A549 treated with ZK216348 at 1 μM for 4 hours (cell line): Measurements from ENCODE around the gene TMEM150B. TPM values are rescaled to one million over a fixed set of nuclear protein-coding genes. Genes with fewer than 3 reads are reported as not detected.

Experiments used
- total RNA-seq: library from RNA; stranded (reverse); fragments of 200-300 nt; extraction: Qiagen RNA extraction; gene quantifications from 5 replicates; pipeline ENCODE4 v1.2.3, GENCODE V29; 2022; ENCODE audit warnings: low read depth

TMEM150B gene
- total RNA-seq = not detected in 5 replicates

GRCh38 chr19:55325172-55325571 is at the start of gene TMEM150B:
TSS of gene TMEM150B (minus strand) at chr19:55325341. CDS start at chr19:55321036, 4,305 bp downstream.

GRCh38 chr19:55370305-55370988 is 45.3 kb upstream of the TMEM150B start, which contains the start of gene IL11:
TSS of gene IL11 (minus strand) at chr19:55370463. CDS start at chr19:55370310, 153 bp downstream.

DNA sequence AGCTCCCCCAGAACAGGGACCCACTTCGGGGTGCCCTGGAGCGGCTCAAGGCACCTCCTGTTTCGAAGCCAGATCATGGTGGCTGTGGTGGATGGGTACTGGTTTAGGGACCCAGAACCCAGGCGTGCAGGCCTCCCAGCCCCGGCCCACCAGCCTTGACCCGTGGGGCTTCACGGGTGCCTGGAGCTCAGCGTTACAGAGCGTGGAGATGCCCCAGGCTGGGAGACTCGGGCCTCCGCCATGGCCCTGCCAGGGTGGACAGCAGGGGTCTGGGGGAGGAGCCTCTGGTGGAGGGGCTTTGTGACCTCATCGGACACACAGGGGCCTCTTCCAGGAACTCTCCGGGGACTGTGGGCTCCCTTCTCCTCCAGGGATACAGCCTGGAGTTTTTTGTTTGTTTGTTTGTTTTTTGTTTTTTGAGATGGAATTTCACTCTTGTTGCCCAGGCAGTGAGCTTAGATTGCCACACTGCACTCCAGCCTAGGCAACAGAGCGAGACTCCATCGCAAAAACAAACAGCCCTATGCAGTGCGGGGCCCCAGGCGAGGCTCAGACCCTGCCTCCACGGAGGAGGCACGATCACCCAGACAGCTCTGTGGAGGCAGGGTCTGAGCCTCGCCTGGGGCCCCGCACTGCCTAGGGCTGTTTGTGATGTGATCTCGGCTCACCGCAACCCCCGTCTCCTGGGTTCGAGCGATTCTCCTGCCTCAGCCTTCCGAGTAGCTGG is 38.0 kb upstream of the TMEM150B start, which contains the start of gene GARIN5B:
Gene GARIN5B (minus strand): TSS at position 271 of the 727 bp plus-strand sequence. CDS start 194 bp downstream, at position 77.

DNA sequence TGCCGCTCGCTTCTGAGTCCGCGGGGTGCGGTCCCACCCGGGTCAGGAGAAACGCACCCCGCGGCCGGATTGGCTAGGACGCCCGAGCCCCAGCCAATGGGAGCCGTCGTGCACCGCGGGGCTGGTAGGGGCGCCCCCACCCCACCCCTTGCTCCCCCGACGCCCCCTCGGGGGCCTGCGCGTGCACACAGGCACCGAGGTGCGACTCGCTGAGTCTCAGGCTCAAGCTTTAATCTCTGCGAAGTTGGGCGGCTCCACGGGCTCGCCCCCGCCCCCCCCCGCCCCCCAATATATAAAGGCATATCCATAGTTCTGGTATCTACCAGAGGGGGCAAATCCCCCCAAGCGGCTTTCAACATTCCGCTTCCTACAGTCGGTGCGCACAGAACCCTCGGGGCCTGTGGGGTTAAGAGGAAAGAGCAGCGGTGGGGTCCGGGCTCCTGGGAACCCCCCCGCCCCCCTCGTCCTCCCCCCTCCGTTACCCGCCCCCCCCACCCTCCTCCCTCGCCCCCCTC is 29.6 kb upstream of the TMEM150B start, which contains the start of gene COX6B2:
Gene COX6B2 (minus strand): TSS at position 22 of the 515 bp plus-strand sequence. CDS start 198 bp downstream, outside the sequence.

DNA sequence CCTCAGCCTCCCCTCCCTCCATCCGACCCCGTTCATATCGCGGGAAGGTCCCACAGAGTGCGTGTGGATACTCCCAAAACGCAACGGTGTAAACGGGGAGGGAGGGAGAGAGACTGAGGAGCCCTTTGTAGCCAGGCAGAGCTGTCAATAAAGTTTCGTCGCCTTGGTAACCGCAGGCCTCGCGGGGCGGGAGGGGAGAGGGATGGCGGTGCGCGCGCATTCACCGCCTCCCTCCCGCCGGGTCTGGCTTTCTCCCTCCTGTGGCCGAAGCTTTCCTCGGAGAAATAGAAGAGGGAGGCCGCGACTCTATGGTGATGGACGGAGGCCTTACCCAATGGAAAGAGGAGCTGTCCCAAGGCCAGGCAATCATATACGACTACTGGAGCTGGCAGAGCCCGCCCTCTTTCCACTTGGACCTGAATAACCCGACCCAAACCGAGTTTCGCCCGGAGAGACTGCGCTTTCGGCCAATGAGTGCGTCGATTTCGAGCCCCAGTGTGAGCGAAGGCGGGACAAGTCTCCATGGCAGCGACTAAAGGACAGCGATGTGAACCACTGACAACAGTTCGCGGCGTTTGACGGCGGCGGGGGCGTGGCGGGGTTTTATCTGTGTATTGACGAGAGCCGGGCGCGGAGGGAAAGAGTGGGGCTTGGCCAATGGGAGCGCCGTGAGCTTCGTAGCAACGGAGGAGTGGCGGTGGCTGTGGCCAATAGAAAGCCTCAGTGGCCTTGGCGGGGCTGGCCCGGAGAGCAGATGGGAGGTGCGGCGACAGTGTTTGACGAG is 14.2 kb upstream of the TMEM150B start, which contains the start of gene KMT5C:
Gene KMT5C (plus strand): TSS at position 772 of the 784 bp plus-strand sequence. CDS start 2,061 bp downstream, outside the sequence.

DNA sequence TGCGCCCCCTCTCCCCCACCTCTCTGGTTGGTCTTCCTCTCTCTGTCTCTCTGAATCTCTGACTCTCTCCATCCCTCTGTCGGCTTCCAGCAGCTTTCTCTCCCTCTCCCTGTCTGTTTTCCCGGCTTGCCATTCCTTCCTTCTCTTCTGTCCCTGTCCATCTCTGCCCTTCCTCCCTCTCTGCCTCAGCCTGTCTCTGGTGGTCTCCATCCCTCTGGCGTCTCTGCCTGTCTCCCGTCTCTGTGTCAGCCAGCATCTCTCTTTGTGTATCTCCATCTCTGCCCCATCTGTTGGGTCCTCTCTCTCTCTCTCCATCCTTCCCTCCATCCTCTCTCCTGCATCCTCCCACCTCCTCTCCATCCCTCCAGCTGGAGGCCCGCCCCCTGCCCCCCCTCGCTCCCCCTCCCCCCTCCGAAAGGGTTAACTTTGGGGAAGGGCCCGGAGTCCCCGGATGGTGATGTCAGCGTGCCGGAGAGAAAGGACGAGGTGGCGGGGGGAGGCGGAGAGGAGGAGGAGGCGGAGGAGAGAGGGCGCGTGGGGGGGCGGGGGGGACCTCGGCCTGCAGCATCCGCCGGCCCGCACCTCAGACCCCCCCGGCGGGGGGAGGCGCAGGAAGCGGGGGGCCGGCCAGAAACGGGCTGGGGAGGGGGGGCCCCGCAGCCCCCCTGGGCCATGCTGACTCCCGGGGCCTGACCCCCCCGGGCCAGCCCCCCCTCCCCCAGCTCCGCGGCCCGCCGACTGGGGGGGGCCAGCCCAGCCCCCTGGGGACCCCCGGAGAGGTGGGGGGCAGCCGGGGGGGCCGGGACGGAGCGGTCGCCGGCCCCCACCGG is 41.4 kb downstream of the TMEM150B start, which contains the start of gene BRSK1:
Gene BRSK1 (plus strand): TSS at position 450 of the 830 bp plus-strand sequence. CDS start 446 bp downstream, outside the sequence.

GRCh38 chr19:55279770-55280643 is 45.1 kb downstream of the TMEM150B start, which contains the start of gene HSPBP1:
TSS of gene HSPBP1 (minus strand) at chr19:55280110. CDS start at chr19:55279608, 502 bp downstream.

Other genes starting within 250 kb of the TMEM150B start
- gene EPS8L1, start 249.5 kb downstream of the TMEM150B start, total RNA-seq = 3.0 to 9.2 TPM (median 6.8 TPM) in 5 replicates
- gene PPP1R12C, start 207.7 kb downstream of the TMEM150B start, total RNA-seq = 52.2 to 99.2 TPM (median 86.1 TPM) in 5 replicates
- gene TNNT1, start 176.1 kb downstream of the TMEM150B start, total RNA-seq = 96.6 to 145 TPM (median 141 TPM) in 5 replicates
- 6.6 to 13.4 TPM (median 7.0 TPM) in 5 replicates for gene TNNI3, start 167.6 kb downstream of the TMEM150B start, total RNA-seq
- 3.1 to 6.7 TPM (median 5.6 TPM) in 5 replicates for gene DNAAF3, start 158.7 kb downstream of the TMEM150B start, total RNA-seq
- gene SYT5, start 145.1 kb downstream of the TMEM150B start, total RNA-seq = 2.7 to 4.4 TPM (median 3.1 TPM) in 5 replicates
- gene PTPRH, start 115.8 kb downstream of the TMEM150B start, total RNA-seq = 3.6 to 6.0 TPM (median 4.0 TPM) in 5 replicates
- gene TMEM86B, start 96.6 kb downstream of the TMEM150B start, total RNA-seq = 2.2 to 5.4 TPM (median 4.8 TPM) in 5 replicates
- gene PPP6R1, start 66.3 kb downstream of the TMEM150B start, total RNA-seq = 64.6 to 131 TPM (median 118 TPM) in 5 replicates
- gene HSPBP1, start 45.2 kb downstream of the TMEM150B start, total RNA-seq = 122 to 147 TPM (median 138 TPM) in 5 replicates
- gene BRSK1, start 41.3 kb downstream of the TMEM150B start, total RNA-seq = 3.2 to 5.1 TPM (median 4.6 TPM) in 5 replicates
- 3.1 to 9.0 TPM (median 8.2 TPM) in 5 replicates for gene KMT5C, start 14.5 kb upstream of the TMEM150B start, total RNA-seq
- 1.2 to 7.0 TPM (median 1.4 TPM) in 5 replicates for gene COX6B2, start 29.4 kb upstream of the TMEM150B start, total RNA-seq
- 0.11 to 0.42 TPM (median 0.18 TPM) in 4 of 5 replicates, not detected in the other for gene GARIN5B, start 37.9 kb upstream of the TMEM150B start, total RNA-seq
- gene IL11, start 45.1 kb upstream of the TMEM150B start, total RNA-seq = 20.8 to 42.0 TPM (median 26.5 TPM) in 5 replicates
- gene TMEM190, start 51.5 kb upstream of the TMEM150B start, total RNA-seq = 1.2 to 2.3 TPM (median 1.3 TPM) in 5 replicates
- 2.3 to 14.6 TPM (median 11.3 TPM) in 5 replicates for gene TMEM238, start 59.0 kb upstream of the TMEM150B start, total RNA-seq
- 2,333 to 3,419 TPM (median 2,681 TPM) in 5 replicates for gene RPL28, start 60.6 kb upstream of the TMEM150B start, total RNA-seq
- gene UBE2S, start 82.4 kb upstream of the TMEM150B start, total RNA-seq = 317 to 626 TPM (median 479 TPM) in 5 replicates
- not detected in 5 replicates for gene SHISA7, start 118.0 kb upstream of the TMEM150B start, total RNA-seq
- gene ISOC2, start 136.3 kb upstream of the TMEM150B start, total RNA-seq = 36.3 to 64.0 TPM (median 58.6 TPM) in 5 replicates
- gene C19orf85, start 139.4 kb upstream of the TMEM150B start, total RNA-seq = not detected in 5 replicates
- gene ZNF628, start 151.3 kb upstream of the TMEM150B start, total RNA-seq = 2.7 to 8.8 TPM (median 6.9 TPM) in 5 replicates
- gene NAT14, start 159.8 kb upstream of the TMEM150B start, total RNA-seq = 32.8 to 59.9 TPM (median 49.9 TPM) in 5 replicates
- gene SSC5D, start 163.1 kb upstream of the TMEM150B start, total RNA-seq = 0.69 to 1.2 TPM (median 0.82 TPM) in 5 replicates
- gene SBK2, start 211.8 kb upstream of the TMEM150B start, total RNA-seq = 0.61 to 2.5 TPM (median 2.0 TPM) in 5 replicates
- gene SBK3, start 220.2 kb upstream of the TMEM150B start, total RNA-seq = 0.44 to 1.5 TPM (median 1.5 TPM) in 5 replicates